HFF-Myc (cell line): ENCODE measurements around the gene NEB.
"Not testable (repeated sequence)": the region's sequence is repeated elsewhere in the genome, so short reads cannot be mapped to it uniquely, and the experiment has no call there.

Experiments used
- DNase-seq: peaks from one replicate; pipeline ENCODE4 v3.0.0-alpha.2; 2011; ENCODE audit warnings: low read depth; ENCODE audit errors: extremely low read depth
- H3K4me3 ChIP-seq: replicated peaks from 2 replicates; pipeline ENCODE4 v1.5.1; 2011; ENCODE audit warnings: low read depth, mild to moderate bottlenecking, control low read depth, low read length
- CTCF ChIP-seq: IDR thresholded peaks from 2 replicates; pipeline ENCODE4 v1.5.1; 2012; ENCODE audit warnings: mild to moderate bottlenecking, low read depth, low read length, control low read depth; ENCODE audit errors: missing control alignments

Gene NEB

GRCh38 chr2:151711025-151711424 is 23.3 kb downstream of the NEB start:
- TF ChIP-seq CTCF: no peak
- no peak for DNase-seq
- H3K4me3 ChIP-seq: no peak overlapping the region

DNA sequence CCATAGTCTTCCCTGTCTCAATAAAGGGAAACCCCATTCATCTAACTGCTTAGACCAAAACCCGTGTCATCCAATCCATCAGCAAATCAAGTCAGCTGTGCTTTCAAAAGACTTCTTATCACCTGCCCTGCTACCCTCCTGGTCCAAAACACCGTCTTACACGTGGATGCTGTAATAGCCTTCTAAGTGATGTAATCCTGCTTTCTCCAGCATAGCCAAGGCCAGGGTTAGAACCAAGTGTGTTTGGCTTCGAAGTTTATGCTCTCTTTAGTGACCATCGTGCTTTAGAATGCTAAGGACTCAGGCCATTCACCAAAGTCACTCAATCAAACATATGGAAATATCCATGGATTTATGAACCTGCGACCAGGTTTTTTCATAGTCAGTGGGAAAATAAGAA is 25.5 kb downstream of the NEB start:
- TF ChIP-seq CTCF: no peak
- DNase-seq: no peak
- H3K4me3 ChIP-seq: no peak overlapping the region

- no peak overlapping the region for H3K4me3 ChIP-seq
- TF ChIP-seq CTCF: no peak
- no peak for DNase-seq
Measured at GRCh38 chr2:151707857-151708256, 26.4 kb downstream of the NEB start.

- not testable (repeated sequence) for DNase-seq, H3K4me3 ChIP-seq
Measured at GRCh38 chr2:151704480-151704961, 29.8 kb downstream of the NEB start.

GRCh38 chr2:151698134-151698533 is 36.1 kb downstream of the NEB start:
- not testable (repeated sequence) for H3K4me3 ChIP-seq, DNase-seq

- no peak for DNase-seq
- no peak overlapping the region for H3K4me3 ChIP-seq
- no peak for TF ChIP-seq CTCF
Measured at GRCh38 chr2:151695778-151696177, 38.5 kb downstream of the NEB start.

GRCh38 chr2:151691631-151692030 is 42.6 kb downstream of the NEB start:
- no peak overlapping the region for H3K4me3 ChIP-seq
- no peak for TF ChIP-seq CTCF
- DNase-seq: no peak

GRCh38 chr2:151688719-151689118 is 45.6 kb downstream of the NEB start:
- H3K4me3 ChIP-seq: no peak overlapping the region
- no peak for DNase-seq
- no peak for TF ChIP-seq CTCF
